ENCODE measurements around the gene BMF.
"Not testable (repeated sequence)": the region's sequence is repeated elsewhere in the genome, so short reads cannot be mapped to it uniquely, and the experiment has no call there.

BMF gene

GRCh38 chr15:40125950-40126349 is 17.3 kb upstream of the BMF start:
- no peak for DNase-seq

DNA sequence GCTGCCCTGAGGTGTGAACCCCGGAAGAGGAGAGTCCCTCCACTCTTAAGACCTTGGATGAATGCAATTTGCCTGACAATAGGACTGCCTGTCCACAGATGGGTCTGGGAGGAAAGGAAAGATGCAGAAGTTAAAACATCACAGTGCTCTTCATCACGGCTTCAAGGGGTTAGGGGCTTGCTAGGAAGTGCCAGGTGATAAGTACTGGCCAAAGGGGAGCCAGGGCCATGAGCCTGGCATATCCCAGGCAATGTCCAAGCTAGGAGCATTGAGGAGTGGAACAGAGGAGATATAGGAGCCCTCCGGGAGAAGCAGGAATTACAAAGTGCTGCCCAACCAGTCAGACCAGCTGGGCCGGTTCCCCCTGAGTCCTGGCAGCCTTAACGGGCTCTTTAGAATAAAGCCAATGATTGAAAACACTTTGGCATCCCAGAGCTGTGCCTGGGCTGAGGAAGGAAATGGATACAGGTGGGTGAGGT is 16.2 kb upstream of the BMF start:
- not testable (repeated sequence) for DNase-seq

- DNase-seq = not testable (repeated sequence)
Observed at GRCh38 chr15:40124333-40124732, 15.7 kb upstream of the BMF start.

GRCh38 chr15:40123863-40124262 is 15.2 kb upstream of the BMF start:
- not testable (repeated sequence) for DNase-seq

DNA sequence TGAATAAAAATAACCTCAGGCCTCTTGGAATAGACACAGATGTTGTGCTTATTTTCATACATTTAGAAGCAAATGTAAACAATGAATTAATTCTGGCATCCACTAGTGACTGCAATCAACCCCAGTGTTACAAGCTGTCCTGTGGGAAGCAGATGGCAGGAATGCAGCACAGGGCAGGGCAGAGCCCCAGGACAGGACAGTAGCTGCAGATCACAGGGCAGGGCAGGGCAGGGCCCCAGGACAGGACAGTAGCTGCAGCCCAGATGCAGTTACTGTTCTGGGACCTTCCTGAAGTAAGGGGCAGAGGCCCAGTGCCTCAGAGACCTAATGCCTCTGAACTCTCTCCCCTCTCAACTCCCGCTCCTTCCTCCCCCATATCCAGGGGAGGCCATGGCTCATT is 14.3 kb upstream of the BMF start:
- DNase-seq = not testable (repeated sequence)

GRCh38 chr15:40121911-40122638 is 13.4 kb upstream of the BMF start:
- no peak for DNase-seq

- no peak for DNase-seq
Observed at GRCh38 chr15:40118473-40118872, 9.8 kb upstream of the BMF start.

DNA sequence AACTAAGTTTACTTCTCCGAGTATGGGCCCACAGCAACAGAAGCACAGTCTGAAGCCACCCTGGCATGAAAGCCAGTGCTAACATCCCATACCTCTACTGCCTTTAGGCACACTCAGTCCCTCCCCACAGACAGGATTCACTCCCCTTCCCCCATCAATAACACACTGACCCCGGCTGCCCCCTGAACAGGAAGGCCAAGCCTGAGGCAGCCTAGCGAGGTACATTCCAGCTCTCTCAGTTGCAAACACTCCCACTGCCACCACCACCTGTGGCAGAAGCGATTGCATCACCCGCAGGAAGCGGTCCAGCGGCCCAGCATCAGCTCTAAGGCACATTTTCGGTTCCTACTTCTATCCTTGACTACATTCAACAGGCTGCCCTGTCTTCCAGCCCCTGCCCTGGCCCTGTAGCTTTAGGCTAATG is 7.0 kb upstream of the BMF start:
- peak; percentile 91 for DNase-seq

GRCh38 chr15:40115106-40115505 is 6.4 kb upstream of the BMF start:
- DNase-seq = not testable (repeated sequence)

- no peak for DNase-seq
Observed at GRCh38 chr15:40114218-40114617, 5.5 kb upstream of the BMF start.

- no peak for DNase-seq
Observed at GRCh38 chr15:40112789-40113188, 4.1 kb upstream of the BMF start.

DNA sequence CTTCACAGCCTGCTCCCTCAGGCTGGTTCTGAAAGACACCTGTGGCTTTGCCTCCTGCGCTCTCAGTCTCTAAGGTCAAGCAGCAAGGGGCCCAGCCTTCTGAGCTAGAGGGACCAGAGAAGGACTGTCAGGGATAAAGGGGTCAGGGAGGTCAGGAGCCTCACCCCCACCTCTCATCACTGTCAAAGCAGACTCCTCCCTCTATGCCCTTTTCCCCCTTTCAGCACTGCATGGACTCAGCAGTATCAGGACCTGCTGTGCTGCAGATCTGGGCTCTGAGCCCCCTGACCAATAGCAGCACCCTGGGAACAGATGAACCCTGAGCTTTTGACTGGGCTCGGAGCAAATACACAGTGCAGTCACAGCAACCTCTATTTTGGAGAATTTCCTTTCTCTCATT is 3.2 kb upstream of the BMF start:
- DNase-seq = peak; percentile 41

DNA sequence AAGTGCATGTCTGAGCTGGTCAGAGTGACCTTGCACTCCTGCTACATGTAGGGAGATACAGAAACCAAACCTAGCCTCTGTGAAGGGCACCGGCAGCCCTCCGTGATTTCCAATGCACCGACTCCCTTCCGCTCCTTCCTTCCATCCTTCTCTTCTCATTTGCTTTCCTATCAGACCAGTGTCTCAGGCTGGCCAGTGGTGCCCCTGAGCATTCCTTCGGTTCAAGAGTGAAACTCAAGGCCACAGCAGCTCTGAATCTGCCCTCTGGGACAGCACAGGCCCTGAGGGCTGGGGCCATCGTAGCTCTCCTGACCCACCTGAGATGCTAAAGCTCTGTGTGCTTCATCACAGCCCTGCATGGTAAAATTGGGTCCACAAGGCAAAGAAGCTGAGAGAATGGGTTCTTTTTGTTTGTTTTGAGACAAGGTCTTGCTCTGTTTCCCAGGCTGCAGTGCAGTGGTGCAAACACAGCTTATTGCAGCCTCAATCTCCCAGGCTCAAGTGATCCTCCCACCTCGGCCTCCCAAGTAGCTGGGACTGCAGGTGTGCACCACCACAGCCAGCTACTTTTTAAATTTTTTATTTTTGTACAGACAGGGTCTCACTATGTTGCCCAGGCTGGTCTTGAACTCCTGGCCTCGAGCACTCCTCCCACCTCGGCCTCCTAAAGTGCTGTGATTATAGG is 2.3 kb upstream of the BMF start:
- no peak for DNase-seq

DNA sequence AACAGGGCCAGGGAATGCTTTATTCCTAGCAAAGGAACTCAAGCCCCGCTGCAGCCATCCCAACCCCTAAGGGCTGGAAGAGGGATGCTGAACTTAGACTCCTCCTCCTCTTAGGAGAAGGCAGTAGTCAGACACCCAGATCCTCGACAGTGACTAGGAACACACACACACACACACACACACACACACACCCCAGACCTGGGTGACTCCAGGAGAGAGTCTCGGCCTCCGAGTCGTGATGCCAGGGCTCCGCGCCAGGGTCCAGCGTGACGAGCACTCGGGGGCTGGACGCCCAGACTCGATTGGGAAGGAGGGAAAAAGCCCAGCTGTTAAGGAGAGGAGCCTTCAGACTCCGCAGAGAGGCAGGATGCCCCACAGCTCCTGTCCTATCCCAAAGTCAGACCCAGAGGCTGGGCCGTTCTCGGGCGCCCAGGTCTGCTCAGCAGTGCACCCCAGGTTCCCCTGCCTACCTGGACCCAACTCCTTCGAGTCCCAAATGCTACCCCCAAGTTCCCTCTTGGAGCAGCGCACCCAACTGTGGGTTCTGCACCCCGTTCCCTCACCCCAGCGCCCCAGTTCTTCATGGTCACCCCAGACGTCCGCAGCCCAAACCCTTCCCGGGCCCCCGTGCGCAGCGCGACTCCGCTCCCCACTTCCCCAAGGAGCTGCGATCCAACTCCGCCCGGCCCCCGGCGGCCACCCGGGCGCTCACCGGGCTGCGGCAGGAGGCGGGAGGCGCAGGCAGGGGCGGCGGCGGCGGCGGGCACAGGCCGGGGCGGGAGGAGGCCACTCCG is 421 bp downstream of the BMF start:
- no peak for DNase-seq

DNA sequence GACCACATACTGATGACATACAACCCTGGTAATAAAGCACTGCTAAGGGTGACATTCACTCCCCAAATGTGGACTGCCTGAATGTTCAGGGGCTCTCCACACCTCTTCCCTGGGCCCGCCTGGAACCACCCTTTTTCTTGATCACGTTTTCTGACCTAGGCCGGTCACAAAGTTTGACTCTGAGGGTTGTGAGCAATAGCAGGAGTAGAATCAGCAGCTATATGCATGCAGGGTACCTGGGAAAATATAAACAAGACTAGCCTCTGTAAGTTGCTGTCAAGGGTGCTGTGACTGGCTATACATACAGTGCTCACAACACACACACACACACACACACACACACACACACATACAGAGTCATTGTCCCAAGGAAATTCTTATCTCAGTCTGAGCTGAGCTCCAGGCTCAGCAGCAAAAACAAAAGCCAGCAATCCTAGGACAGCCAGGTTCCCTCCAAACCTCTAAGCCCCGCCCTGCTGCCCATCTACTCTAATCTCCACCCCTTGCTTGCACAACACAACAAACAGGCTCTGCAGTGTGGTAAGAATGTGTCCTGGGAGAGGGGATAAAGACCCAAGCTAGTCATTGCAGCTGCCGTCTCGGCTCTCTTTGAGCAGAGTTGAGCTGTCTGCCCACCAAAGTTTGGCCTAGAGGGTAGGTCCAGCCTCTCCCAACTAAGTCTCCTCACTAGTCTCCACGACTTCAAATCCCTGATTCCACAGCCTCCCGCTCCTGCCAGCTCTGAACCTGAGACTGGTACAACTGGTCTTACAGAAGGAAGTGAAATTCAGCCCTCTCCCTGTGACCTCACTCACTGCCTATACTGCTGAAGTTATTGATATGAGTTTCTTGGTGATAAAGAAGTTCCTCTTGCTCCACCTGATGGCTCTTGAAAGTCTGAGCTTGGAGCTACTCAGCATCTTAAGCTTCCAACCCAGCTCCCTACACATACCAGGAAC is 2.2 kb downstream of the BMF start:
- DNase-seq = peak; percentile 82

DNA sequence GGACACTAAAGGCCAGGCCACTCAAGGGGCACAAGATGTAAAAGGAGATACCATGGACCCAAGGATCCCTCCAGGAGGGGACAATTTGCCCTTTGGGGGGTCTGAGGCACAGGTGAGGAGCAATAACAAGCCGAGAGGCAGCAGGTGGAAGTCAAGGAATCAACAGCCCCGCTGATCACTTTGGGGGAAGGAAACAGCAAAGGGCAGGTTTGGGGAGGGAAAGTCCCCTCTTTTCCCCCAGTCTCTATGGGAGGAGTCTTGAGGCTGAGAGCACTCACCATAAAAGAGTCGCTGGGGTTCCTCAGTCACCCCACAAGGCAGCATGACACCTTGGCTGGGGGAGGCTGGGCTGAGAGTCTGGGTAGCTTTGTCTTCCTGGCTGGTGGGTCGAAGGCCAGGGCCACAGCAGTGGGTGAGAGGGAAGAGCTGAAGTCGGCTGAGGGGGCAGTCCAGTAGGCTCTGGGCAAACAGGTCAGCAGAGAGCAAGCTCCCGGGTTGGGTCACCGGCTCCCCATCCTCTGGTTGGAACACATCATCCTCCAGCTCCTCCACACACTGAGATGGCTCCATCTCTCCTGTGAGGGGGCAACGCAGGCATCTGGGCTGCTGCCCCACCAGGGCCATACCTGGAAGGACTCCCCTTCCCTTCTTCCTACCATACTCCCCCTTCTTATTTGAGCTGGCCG is 3.0 kb downstream of the BMF start:
- no peak for DNase-seq

DNA sequence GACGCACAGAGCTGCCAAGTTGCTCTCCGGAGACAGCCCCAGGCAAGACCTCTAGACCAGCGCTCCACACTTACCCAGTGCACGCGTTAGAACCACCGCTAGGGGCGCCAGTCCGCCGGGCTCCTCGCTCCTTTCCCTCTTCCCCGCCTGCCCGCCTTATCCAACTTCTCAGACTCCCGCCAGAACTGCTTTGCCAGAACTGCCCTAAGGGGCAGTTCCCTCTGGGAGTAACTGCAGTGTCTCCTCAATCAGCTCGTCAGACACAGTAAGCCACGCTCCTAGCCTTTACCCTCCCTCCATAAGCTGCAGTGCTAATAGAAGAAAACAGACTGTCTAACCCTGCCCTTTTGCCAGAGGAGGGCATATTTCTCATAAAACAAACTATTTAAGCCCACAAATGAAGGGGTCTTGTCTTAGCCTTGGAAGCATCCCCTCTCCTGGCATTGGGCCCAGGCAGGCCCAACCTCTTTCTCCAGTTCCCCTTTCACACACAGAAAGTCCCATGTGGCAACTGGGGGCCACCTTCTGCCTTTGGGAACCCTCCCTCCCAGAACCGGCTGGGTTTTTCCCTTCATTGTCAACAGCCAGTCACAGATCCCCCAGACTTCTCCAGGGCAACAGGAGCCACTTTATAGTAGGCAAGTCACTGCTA is 3.7 kb downstream of the BMF start:
- peak; percentile 85 for DNase-seq

DNA sequence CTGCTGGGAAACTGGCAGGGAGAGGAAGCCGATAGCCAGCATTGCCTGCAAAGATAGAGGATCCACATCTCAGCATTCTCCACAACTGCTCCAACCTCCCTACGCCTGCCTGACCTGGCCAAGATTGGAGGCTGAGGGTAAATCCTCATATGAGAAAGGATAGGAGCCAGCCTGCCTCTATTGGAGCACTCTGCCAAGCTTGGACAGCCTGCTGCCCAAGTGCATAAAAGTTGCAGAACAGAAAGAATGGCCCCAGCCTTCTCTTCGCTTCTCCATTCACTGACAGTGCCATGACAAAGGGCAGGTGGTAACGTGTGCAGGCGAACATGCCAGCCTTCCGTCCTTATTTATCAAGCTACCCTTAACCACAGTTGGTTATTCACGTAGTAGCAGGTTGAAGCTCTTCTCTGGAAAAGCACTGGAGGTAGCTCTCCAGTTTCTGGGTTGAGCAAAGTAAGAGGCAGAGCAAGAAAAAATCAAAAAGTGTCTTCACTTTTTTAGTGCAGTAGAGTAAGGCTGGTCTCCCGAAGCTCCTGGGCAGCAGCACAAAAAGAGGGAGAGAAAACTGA is 4.3 kb downstream of the BMF start:
- no peak for DNase-seq

DNA sequence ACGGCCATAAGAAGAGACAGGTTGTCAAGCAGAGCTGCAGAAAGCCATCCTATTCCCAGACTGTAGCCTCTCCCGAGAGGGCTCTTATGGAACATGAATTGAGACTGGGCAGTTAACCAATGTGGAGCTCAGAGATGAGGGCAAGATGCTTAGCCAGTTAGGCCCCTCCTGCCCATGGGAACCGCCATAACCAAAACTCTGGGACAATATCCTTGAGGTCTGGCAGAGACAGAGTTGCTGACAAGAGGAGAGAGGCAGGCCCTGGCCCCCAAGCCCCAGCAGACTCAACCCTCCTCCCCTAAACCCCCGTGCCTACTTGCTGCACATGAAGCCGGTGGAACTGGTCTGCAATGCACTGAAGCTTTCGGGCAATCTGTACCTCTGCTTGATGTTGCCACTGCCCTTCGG is 4.8 kb downstream of the BMF start:
- no peak for DNase-seq

DNA sequence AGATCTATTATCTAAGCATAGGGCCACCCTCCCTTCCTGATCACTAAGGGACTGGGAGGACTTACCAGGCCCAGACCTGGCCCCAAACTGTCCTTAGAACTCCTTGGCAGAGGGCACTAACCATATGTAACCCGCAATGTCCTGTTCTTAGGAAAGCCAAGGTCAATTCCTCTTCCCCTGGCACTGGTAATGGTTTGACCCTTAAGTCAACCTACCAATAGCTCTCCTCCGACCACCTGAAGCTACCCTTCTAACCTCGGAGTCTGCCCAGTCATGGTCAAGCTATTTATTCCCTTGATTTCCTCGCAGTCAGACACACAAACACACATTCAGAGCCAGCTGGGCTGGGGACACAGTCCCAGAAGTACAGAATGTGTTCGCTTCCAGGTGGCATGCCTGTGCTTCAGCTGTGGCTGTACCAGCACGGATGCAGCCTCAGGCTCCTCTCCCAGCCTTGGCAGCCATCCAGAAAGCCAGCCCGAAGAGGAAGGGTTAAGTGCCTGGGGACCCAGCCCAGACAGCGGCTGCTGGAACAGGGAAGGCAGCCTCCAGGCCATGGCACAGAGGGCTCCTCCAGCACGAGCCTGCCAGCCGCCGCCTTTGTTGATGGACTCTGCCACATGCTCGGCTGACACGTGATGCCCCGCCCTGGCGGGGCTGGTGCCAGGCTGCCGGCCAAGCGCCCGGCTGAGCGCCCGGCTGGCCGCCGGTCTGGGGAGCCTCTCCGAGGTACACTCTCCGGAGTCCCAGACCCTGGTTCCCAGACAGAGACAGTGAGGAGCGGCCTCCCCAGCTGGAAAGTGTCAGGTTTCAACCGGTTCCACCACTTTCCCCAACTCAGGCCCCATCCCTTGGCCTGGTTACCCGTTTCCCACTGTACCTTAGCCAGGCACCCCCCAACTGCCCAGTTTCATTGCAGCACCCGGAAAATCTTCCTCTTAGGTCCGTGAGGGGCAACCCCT is 5.5 kb downstream of the BMF start:
- DNase-seq = peak; percentile 73
